Testis (tissue), 3 donors: Measurements from ENCODE around the gene LRRC45. TPM values are rescaled to one million over a fixed set of nuclear protein-coding genes. Genes with fewer than 3 reads are reported as not detected.

Experiments used
- DNase-seq: peaks from one replicate; pipeline ENCODE4 v3.0.0-alpha.2; 2019
- H3K27ac ChIP-seq, 2 donors: fragments of 200-600 bp; sonication (generic); one replicate each; pipeline ENCODE4 v1.5.1; 2019
- H3K27me3 ChIP-seq: fragments of 200-600 bp; sonication (generic); one replicate; pipeline ENCODE4 v1.5.1; 2019
- H3K36me3 ChIP-seq: fragments of 200-600 bp; sonication (generic); one replicate; pipeline ENCODE4 v1.5.1; 2017; ENCODE audit warnings: low read depth; ENCODE audit errors: missing control alignments
- H3K4me1 ChIP-seq: fragments of 200-600 bp; sonication (generic); one replicate; pipeline ENCODE4 v1.5.1; 2019
- H3K4me3 ChIP-seq, 2 donors: fragments of 200-600 bp; sonication (generic); one replicate each; pipeline ENCODE4 v1.5.1; 2017 to 2019
- H3K9me3 ChIP-seq: fragments of 200-600 bp; sonication (generic); one replicate; pipeline ENCODE4 v1.5.1; 2017
- POLR2A ChIP-seq: fragments of 450-650 bp; IDR thresholded peaks from one replicate; pipeline ENCODE4 v1.6.1; 2017; ENCODE audit warnings: antibody characterized with exemption, mild to moderate bottlenecking, moderate library complexity
- WGBS, 2 donors: methylation state at CpG; one replicate each; pipeline ENCODE4 v1.1.5; 2018; 5-methylcytosine and 5-hydroxymethylcytosine counted together
- intact Hi-C: fragments of 100-400 bp; cut with DNase I; formaldehyde crosslinking; loops from one replicate; pipeline ENCODE4 v1.15.1; 2023; ENCODE audit warnings: low total_unique reads
- polyA plus RNA-seq: library from polyadenylated mRNA; stranded (reverse); fragments of 350-450 nt; fragmentation: Illumina TruSeq; extraction: RNeasy Lipid Tissue Mini Kit (QIAGEN cat#74804); gene quantifications from one replicate; pipeline ENCODE4 v1.2.3, GENCODE V29; 2014; ENCODE audit warnings: low read depth, low replicate concordance; ENCODE audit not compliant: insufficient read depth
- total RNA-seq, 2 donors: library from RNA; depleted of rRNA; stranded (reverse); fragments of >200 nt; gene quantifications; one replicate each; pipeline ENCODE4 v1.2.3, GENCODE V29; 2016
- TF ChIP-seq, protein P1 (sequence below), 3 experiments: fragments of 450-650 bp in 2 of 3; fragments of 200-600 bp in 1 of 3; sonication (generic) in 1 of 3; IDR thresholded peaks; one replicate each; pipeline ENCODE4 v1.5.1; 2016 to 2019; ENCODE audit warnings: antibody characterized with exemption in 3 of 3, mild to moderate bottlenecking in 2 of 3, moderate library complexity in 1 of 3

LRRC45 gene
- total and polyA plus RNA-seq, 3 donors from 2014 or later: 5.7 to 12.8 (median 10.7) TPM

GRCh38 chr17:81983639-81984373 lies 39.3 kb upstream of the LRRC45 start:
- H3K36me3 ChIP-seq: no peaks in the 10 kb centered on the region
- H3K9me3 ChIP-seq: no peaks in the 10 kb centered on the region
- TF ChIP-seq POLR2A: no peak
- TF ChIP-seq, protein P1, sequence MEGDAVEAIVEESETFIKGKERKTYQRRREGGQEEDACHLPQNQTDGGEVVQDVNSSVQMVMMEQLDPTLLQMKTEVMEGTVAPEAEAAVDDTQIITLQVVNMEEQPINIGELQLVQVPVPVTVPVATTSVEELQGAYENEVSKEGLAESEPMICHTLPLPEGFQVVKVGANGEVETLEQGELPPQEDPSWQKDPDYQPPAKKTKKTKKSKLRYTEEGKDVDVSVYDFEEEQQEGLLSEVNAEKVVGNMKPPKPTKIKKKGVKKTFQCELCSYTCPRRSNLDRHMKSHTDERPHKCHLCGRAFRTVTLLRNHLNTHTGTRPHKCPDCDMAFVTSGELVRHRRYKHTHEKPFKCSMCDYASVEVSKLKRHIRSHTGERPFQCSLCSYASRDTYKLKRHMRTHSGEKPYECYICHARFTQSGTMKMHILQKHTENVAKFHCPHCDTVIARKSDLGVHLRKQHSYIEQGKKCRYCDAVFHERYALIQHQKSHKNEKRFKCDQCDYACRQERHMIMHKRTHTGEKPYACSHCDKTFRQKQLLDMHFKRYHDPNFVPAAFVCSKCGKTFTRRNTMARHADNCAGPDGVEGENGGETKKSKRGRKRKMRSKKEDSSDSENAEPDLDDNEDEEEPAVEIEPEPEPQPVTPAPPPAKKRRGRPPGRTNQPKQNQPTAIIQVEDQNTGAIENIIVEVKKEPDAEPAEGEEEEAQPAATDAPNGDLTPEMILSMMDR (IDR thresholded peaks at IDR 0.05): no peak
- WGBS, 2 donors: 90 to 95% methylated on average over 21 to 26 of the region's 26 CpGs
- intact Hi-C loops: no loop called here
- no peak for DNase-seq
- no peak overlapping the region for H3K27ac ChIP-seq
- H3K27me3 ChIP-seq: no peaks in the 10 kb centered on the region
- H3K4me3 ChIP-seq: no peak overlapping the region
- peaks cover under 1% of the 10 kb centered on the region for H3K4me1 ChIP-seq

DNA sequence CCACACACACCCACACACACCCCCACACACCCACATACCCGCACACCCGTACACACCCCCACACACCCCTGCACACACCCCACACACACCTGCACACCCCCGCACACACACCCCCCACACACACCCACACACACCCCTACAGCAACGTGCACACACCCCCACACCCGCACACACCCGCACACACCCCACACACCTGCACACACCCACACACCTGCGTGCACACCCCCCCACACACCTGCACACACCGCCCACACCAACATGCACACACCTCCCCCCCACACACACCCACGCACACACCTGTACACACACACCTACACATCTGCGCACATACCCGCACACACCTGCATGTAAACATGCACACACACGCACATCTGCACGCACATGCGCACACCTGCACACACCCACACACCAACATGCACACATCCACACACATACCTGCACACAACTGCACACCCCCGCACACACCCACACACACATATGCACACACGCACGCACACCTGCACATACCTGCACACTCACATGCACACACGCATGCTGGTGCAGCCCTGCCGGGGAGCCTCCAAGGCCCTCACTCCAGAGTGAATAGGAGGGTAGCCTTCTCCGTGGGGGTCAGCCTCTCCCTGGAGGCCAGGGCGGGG lies 38.2 kb upstream of the LRRC45 start:
- 81 to 82% methylated on average over 21 of the region's 21 CpGs for WGBS, 2 donors
- DNase-seq: no peak
- Histone ChIP-seq H3K4me1 (no peaks in the 10 kb centered on the region), H3K36me3 (no peaks in the 10 kb centered on the region), H3K9me3 (no peaks in the 10 kb centered on the region), H3K4me3 (no peak overlapping the region), H3K27ac (no peak overlapping the region), H3K27me3 (no peaks in the 10 kb centered on the region)
- intact Hi-C loops: no loop called here
- no peak for TF ChIP-seq POLR2A
- TF ChIP-seq, protein P1 (IDR thresholded peaks at IDR 0.05): no peak

GRCh38 chr17:81986606-81987005 lies 36.5 kb upstream of the LRRC45 start:
- TF ChIP-seq, protein P1 (IDR thresholded peaks at IDR 0.05): no peak
- no peak for TF ChIP-seq POLR2A
- Histone ChIP-seq H3K27ac (no peak overlapping the region), H3K4me3 (no peak overlapping the region), H3K4me1 (no peaks in the 10 kb centered on the region), H3K9me3 (no peaks in the 10 kb centered on the region), H3K27me3 (no peaks in the 10 kb centered on the region), H3K36me3 (no peaks in the 10 kb centered on the region)
- no peak for DNase-seq
- intact Hi-C loops: no loop called here
- WGBS, 2 donors: 95 to 96% methylated on average over 19 to 26 of the region's 26 CpGs

DNA sequence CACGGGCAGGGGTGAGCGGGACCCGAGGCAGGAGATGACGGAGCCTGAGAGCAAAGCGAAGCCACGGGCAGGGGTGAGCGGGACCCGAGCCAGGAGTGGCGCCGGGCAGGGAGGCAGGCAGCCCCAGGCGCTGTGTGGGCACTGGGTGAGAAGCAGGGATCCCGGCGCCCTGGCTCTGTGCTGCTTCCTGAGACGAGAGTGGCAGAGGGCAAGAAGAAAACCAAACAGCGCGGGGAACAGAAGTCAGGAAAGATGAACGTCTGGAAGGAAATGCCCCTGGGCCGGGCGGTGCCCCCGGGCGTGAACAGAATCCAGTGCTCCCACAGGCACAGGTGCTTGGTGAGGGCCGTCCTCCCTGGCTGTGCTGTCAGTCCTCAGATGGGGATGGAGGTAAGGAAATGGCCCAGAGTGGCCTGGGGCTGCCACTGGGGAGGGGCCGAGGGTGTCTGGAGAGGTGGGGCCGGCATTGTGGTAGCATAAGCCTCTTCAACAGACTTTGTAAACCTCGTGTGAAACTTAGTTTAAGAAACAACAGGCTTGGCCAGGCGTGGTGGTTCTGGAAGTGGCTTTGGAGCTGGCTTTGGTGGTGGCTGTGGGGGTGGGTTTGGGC lies 35.8 kb upstream of the LRRC45 start:
- 90 to 92% methylated on average over 26 of the region's 26 CpGs for WGBS, 2 donors
- H3K4me3 ChIP-seq: no peak overlapping the region
- H3K27me3 ChIP-seq: no peaks in the 10 kb centered on the region
- H3K36me3 ChIP-seq: no peaks in the 10 kb centered on the region
- H3K9me3 ChIP-seq: no peaks in the 10 kb centered on the region
- DNase-seq: no peak
- no peak overlapping the region for H3K27ac ChIP-seq
- TF ChIP-seq, protein P1 (IDR thresholded peaks at IDR 0.05): no peak
- TF ChIP-seq POLR2A: no peak
- intact Hi-C loops: no loop called here
- no peaks in the 10 kb centered on the region for H3K4me1 ChIP-seq
